Spleen (tissue), 7 donors: ENCODE results near the gene TTC28.

Experiments used
- POLR2AphosphoS5 ChIP-seq, 3 donors: sonication (generic); formaldehyde crosslinking; IDR thresholded peaks; one replicate each; pipeline ENCODE4 v1.5.1; 2017; ENCODE audit warnings: antibody characterized with exemption in 3 of 3
- TF ChIP-seq, protein P1 (sequence below), 11 experiments: fragments of 200-600 bp in 7 of 11; fragments of 450-650 bp in 4 of 11; sonication (generic) in 4 of 11; IDR thresholded peaks in 8 of 11; conservative IDR thresholded peaks in 3 of 11; 1 replicate in 7 of 11; 2 replicates in 4 of 11; pipeline versions ENCODE4 v1.4.0 to v1.8.0; 2016 to 2021; ENCODE audit warnings: antibody characterized with exemption in 11 of 11, inconsistent platforms in 4 of 11, mild to moderate bottlenecking in 1 of 11
- donor health status: DM: no; HTN: no; CAD: no; lungs with moderate emphysema.
- donor health status: DM: no; HTN: no; CAD: no.
- donor health status: DM: no; HTN: no; CAD: no.

DNA sequence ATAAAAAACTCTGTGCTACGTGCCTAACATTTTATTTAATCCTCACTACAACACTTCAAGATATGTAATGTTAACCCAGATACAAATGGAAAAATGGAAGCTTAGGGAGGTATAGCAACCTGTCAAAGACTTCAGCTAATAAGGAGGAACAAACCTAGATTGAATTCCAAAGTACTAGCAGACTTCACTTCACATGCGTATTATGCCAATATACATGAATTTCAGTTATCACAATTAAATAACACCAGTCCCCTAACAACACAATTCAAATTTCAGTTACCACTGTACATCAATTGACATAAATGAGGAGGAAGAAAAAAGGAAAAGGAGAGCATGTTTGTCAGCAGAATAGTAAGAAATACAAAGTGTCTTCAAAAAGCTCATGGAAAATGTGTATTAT, 60.4 kb downstream of the TTC28 start:
- TF ChIP-seq, protein P1, sequence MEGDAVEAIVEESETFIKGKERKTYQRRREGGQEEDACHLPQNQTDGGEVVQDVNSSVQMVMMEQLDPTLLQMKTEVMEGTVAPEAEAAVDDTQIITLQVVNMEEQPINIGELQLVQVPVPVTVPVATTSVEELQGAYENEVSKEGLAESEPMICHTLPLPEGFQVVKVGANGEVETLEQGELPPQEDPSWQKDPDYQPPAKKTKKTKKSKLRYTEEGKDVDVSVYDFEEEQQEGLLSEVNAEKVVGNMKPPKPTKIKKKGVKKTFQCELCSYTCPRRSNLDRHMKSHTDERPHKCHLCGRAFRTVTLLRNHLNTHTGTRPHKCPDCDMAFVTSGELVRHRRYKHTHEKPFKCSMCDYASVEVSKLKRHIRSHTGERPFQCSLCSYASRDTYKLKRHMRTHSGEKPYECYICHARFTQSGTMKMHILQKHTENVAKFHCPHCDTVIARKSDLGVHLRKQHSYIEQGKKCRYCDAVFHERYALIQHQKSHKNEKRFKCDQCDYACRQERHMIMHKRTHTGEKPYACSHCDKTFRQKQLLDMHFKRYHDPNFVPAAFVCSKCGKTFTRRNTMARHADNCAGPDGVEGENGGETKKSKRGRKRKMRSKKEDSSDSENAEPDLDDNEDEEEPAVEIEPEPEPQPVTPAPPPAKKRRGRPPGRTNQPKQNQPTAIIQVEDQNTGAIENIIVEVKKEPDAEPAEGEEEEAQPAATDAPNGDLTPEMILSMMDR (IDR thresholded peaks at IDR 0.05 in 8 of 11, conservative IDR thresholded peaks at IDR 0.05 in 3 of 11): no peak
- TF ChIP-seq POLR2AphosphoS5 (IDR thresholded peaks at IDR 0.05): no peak
